ENCODE results near the gene CBLB. TPM values are rescaled to one million over a fixed set of nuclear protein-coding genes. Genes with fewer than 3 reads are reported as not detected.
"Not testable (repeated sequence)": the region's sequence is repeated elsewhere in the genome, so short reads cannot be mapped to it uniquely, and the experiment has no call there.

The CBLB gene
- total and polyA plus RNA-seq, 9 of the 15 experiments (the other 6 are each of a cell fraction or from before 2014, with no cell fraction given), result 1.8 to 8.1 (median 5.3) TPM

DNA sequence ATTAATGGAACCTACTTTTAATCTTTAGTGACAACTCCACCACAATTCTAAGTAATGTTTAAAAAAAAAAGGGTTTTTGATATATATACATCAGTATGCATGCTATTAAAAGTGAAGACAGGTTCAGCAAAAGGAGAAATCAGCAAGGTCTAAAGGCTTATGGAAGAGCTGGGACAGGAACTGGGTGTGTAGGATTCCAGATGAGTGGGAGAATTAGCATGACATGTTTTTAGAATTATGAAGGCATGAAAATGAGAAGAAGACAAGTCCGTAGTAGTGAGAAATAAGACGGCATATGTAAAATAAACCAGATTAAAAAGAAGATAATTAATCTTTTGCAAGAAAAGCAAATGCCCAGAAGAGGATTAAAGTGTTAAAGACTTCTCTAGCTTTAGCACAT is 52.0 kb downstream of the CBLB start (continued):
- no peak for TF ChIP-seq ZNF197 (CRISPR knock-in tag; IDR thresholded peaks at IDR 0.05; ENCODE audit: low read depth)
- TF ChIP-seq TAF1 (IDR thresholded peaks at IDR 0.05; ENCODE audit: control insufficient read depth, extremely low read depth, insufficient read depth, low read length, severe bottlenecking), result no peak

DNA sequence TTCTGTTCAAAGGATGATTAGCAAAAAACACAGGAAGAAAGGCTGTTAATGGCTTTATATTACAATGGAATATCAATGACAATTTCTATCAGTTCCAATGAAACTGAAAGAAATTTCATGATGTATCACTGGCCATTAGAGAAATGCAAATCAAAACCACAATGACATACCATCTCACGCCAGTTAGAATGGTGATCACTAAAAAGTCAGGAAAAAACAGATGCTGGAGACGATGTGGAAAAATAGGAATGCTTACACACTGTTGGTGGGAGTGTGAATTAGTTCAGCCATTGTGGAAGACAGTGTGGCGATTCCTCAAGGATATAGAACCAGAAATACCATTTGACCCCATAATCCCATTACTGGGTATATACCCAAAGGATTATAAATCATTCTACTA is 53.5 kb downstream of the CBLB start:
- H2AFZ ChIP-seq (ENCODE audit: low read depth, low read length); H3K4me2 ChIP-seq (ENCODE audit: insufficient read depth, low read length); H3K9ac ChIP-seq (ENCODE audit: insufficient read depth in 1 of 2, low read depth in 2 of 2, low read length in 2 of 2); CTCF ChIA-PET (ENCODE audit: low intra/inter-chr PET ratio); H3K4me1 ChIP-seq (replicated peaks in 1 of 2; ENCODE audit: control insufficient read depth in 2 of 2, insufficient read depth in 2 of 2, low read length in 2 of 2); intact Hi-C loops (cut with micrococcal nuclease); H4K20me1 ChIP-seq (replicated peaks; ENCODE audit: control insufficient read depth, insufficient read depth, low read length); H3K36me3 ChIP-seq (ENCODE audit: control insufficient read depth, insufficient read depth, low read length); H3K4me3 ChIP-seq; DNase-seq (ENCODE audit: extremely low read depth in 1 of 4, low spot score in 3 of 4); H3K79me2 ChIP-seq (ENCODE audit: control insufficient read depth, insufficient read depth, low read length); BruUV-seq (replicated peaks); H3K9me1 ChIP-seq (ENCODE audit: control insufficient read depth, insufficient read depth, low read length); FAIRE-seq; in situ Hi-C loops (cut with MboI); ATAC-seq; H3K27me3 ChIP-seq (ENCODE audit: control insufficient read depth in 2 of 2, insufficient read depth in 2 of 2, low read length in 2 of 2); H3K9me3 ChIP-seq (replicated peaks; ENCODE audit: control insufficient read depth, insufficient read depth, low read depth, low read length); H3K27ac ChIP-seq (ENCODE audit: extremely low read depth, low read depth, low read length): not testable (repeated sequence)
- POLR2A ChIA-PET, result interaction anchor here (0.9 kb wide), 1 partner anchor 14 kb away, joined by 3 read pairs; no protein-coding TSS in a partner anchor
- 67% methylated on average over 3 of the region's 3 CpGs for WGBS (ENCODE audit: insufficient coverage, low coverage, missing lambda C conversion rate)

DNA sequence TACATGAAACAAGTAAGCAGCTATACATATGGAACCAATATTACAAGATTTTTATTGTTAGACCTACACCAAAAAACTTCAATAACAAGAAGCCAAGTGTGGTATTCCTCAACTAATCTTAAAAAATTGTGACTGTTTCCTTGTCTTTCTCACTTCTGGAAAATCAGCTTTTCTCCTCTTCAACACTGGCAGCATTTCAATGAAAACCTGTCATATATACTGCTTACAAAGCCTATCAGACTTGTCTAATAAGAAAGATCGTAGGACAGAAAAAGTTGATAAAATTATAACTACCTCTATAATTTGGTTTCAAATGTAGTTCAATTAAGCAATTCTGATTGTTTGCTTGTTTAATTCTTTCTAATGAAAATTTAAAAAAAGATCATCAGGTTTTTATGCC is 55.1 kb downstream of the CBLB start:
- Histone ChIP-seq H3K9me3 (replicated peaks; ENCODE audit: control insufficient read depth, insufficient read depth, low read depth, low read length) (no peaks in the 10 kb centered on the region), H3K4me3 (no peak overlapping the region), H3K79me2 (ENCODE audit: control insufficient read depth, insufficient read depth, low read length) (no peaks in the 10 kb centered on the region), H3K27me3 (ENCODE audit: control insufficient read depth in 2 of 2, insufficient read depth in 2 of 2, low read length in 2 of 2) (no peaks in the 10 kb centered on the region), H3K27ac (ENCODE audit: extremely low read depth, low read depth, low read length) (no peak overlapping the region), H2AFZ (ENCODE audit: low read depth, low read length) (no peak overlapping the region), H3K9ac (ENCODE audit: insufficient read depth in 1 of 2, low read depth in 2 of 2, low read length in 2 of 2) (no peak overlapping the region), H3K4me2 (ENCODE audit: insufficient read depth, low read length) (no peak overlapping the region), H4K20me1 (replicated peaks; ENCODE audit: control insufficient read depth, insufficient read depth, low read length) (no peaks in the 10 kb centered on the region), H3K4me1 (replicated peaks in 1 of 2; ENCODE audit: control insufficient read depth in 2 of 2, insufficient read depth in 2 of 2, low read length in 2 of 2) (no peaks in the 10 kb centered on the region; a peak in 1 of 5 replicates), H3K36me3 (ENCODE audit: control insufficient read depth, insufficient read depth, low read length) (no peaks in the 10 kb centered on the region), H3K9me1 (ENCODE audit: control insufficient read depth, insufficient read depth, low read length) (no peaks in the 10 kb centered on the region)
- intact Hi-C loops (cut with micrococcal nuclease) (no loop called here), in situ Hi-C loops (cut with MboI) (no loop called here)
- BruUV-seq (replicated peaks), result no TSS peak
- WGBS (ENCODE audit: insufficient coverage, low coverage, missing lambda C conversion rate), result 80% methylated on average over 1 of the region's 1 CpG
- FAIRE-seq, result no peak
- POLR2A ChIA-PET, result no interaction called here
- no peak for DNase-seq (ENCODE audit: extremely low read depth in 1 of 4, low spot score in 3 of 4)
- CTCF ChIA-PET (ENCODE audit: low intra/inter-chr PET ratio), result no interaction called here
- ATAC-seq, result no peak
- TF ChIP-seq ZNF133 (CRISPR knock-in tag; IDR thresholded peaks at IDR 0.05) (no peak), NELFE (IDR thresholded peaks at IDR 0.05; ENCODE audit: insufficient read depth, insufficient read length) (no peak), SRSF3 (IDR thresholded peaks at IDR 0.05; ENCODE audit: insufficient read depth, low read length) (no peak), GABPB1 (CRISPR knock-in tag; IDR thresholded peaks at IDR 0.05) (no peak), SMARCC2 (IDR thresholded peaks at IDR 0.05; ENCODE audit: low read depth) (no peak)
- TF ChIP-seq, protein P1, sequence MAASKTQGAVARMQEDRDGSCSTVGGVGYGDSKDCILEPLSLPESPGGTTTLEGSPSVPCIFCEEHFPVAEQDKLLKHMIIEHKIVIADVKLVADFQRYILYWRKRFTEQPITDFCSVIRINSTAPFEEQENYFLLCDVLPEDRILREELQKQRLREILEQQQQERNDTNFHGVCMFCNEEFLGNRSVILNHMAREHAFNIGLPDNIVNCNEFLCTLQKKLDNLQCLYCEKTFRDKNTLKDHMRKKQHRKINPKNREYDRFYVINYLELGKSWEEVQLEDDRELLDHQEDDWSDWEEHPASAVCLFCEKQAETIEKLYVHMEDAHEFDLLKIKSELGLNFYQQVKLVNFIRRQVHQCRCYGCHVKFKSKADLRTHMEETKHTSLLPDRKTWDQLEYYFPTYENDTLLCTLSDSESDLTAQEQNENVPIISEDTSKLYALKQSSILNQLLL (CRISPR knock-in tag; IDR thresholded peaks at IDR 0.05; ENCODE audit: borderline replicate concordance), result no peak
- TF ChIP-seq, protein P2, sequence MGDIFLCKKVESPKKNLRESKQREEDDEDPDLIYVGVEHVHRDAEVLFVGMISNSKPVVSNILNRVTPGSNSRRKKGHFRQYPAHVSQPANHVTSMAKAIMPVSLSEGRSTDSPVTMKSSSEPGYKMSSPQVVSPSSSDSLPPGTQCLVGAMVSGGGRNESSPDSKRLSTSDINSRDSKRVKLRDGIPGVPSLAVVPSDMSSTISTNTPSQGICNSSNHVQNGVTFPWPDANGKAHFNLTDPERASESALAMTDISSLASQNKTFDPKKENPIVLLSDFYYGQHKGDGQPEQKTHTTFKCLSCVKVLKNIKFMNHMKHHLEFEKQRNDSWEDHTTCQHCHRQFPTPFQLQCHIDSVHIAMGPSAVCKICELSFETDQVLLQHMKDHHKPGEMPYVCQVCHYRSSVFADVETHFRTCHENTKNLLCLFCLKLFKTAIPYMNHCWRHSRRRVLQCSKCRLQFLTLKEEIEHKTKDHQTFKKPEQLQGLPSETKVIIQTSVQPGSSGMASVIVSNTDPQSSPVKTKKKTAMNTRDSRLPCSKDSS (IDR thresholded peaks at IDR 0.05; ENCODE audit: low read depth, partially characterized antibody), result no peak
- TF ChIP-seq, protein P3, sequence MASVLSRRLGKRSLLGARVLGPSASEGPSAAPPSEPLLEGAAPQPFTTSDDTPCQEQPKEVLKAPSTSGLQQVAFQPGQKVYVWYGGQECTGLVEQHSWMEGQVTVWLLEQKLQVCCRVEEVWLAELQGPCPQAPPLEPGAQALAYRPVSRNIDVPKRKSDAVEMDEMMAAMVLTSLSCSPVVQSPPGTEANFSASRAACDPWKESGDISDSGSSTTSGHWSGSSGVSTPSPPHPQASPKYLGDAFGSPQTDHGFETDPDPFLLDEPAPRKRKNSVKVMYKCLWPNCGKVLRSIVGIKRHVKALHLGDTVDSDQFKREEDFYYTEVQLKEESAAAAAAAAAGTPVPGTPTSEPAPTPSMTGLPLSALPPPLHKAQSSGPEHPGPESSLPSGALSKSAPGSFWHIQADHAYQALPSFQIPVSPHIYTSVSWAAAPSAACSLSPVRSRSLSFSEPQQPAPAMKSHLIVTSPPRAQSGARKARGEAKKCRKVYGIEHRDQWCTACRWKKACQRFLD (CRISPR knock-in tag; IDR thresholded peaks at IDR 0.05), result no peak

Data from K562 (cell line).